Ureter (tissue), 1 donor: ENCODE data around the gene RGPD8. TPM values are rescaled to one million over a fixed set of nuclear protein-coding genes. Genes with fewer than 3 reads are reported as not detected.
"Not testable (repeated sequence)": the region's sequence is repeated elsewhere in the genome, so short reads cannot be mapped to it uniquely, and the experiment has no call there.

Experiments used
- DNase-seq: peaks from one replicate; pipeline ENCODE4 v3.0.0-alpha.2; 2020; ENCODE audit warnings: low spot score
- total RNA-seq: library from RNA; stranded (reverse); gene quantifications from one replicate; pipeline ENCODE4 v1.2.4, GENCODE V29; 2023
- donor health status: DM: yes; HTN: yes; CAD: no.

The RGPD8 gene
- total RNA-seq = 20.1 TPM

DNA sequence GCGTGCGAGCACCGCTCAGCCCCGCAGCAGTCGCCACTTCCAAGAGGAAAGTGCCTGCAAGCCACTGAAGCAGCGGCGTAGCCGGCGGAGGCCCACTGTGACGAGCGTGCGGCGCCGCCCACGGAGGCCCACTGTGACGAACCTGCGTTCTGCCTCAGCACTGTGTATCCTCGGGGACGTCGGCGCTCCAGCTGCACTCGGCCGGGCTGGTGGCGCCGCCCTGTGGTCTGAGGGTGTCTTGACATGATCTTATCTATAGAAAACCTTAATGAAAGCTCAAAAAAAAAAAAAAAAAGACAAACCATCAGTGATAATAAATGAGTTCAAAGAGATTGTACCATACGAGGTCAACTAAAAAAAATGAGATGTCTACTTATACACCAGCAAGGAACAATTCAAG, at the start of gene RGPD8:
Gene RGPD8, minus strand, starts transcription at position 166 of the 400 bp plus-strand sequence. CDS start 192 bp downstream, outside the sequence.
- DNase-seq = peak; percentile 93

DNA sequence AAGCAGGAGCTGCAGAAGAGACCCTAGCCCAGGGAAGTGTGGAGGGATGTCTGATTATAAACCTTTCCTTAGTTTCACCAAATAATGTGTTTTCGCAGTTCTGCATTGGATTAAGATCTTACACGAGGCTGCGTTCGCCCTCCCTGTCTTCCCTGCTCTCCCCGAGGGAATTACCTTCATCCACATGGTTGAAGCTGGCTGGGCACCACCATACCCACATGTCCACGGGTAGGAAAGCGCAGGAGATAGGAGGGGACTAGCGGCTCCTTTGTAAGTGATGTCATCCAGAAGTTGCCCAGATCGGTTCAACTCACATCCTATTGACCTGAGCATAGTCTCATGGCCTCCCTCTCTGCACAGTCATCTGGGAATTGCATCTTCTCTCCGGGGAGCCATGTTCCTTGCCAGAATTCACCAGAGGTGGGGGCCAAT, 49.6 kb upstream of the RGPD8 start:
- no peak for DNase-seq

DNA sequence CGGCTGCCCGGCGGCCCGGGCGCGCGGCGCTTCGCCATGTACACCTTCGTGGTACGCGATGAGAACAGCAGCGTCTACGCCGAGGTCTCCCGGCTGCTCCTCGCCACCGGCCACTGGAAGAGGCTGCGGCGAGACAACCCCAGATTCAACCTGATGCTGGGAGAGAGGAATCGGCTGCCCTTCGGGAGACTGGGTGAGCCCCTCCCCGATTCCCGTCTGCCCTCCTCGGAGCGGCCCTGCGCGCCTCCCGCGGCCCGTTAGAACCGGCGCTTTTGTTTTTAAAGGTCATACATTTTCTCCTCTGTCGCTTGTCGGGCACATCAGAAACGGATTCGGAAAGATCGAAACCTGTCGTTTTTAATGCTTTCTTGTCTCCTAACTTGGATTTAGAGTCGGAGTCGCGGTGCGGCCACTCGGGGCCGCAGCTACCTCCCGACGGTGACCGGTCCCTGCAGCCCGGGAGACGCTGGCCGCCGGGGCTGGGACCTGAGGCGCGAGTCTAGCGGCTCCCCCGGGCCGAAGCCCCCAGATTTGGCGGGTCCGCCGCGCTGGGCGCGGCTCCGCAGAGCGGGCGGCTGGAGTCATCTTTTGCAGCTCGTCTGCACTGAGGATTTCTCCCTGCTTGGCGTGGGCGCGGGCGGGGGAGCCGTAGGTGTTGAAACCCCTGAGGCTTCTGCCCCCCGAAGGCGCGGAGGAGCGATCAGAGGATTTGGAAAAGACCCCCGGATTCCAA, 49.0 kb upstream of the RGPD8 start:
- DNase-seq = peak; percentile 48

GRCh38 chr2:112481528-112482233, 48.2 kb upstream of the RGPD8 start, which contains the start of gene TTL:
Gene TTL, plus strand, starts transcription at chr2:112482156. Its CDS starts 189 bp downstream, at chr2:112482345.
- peak; percentile 71 for DNase-seq

DNA sequence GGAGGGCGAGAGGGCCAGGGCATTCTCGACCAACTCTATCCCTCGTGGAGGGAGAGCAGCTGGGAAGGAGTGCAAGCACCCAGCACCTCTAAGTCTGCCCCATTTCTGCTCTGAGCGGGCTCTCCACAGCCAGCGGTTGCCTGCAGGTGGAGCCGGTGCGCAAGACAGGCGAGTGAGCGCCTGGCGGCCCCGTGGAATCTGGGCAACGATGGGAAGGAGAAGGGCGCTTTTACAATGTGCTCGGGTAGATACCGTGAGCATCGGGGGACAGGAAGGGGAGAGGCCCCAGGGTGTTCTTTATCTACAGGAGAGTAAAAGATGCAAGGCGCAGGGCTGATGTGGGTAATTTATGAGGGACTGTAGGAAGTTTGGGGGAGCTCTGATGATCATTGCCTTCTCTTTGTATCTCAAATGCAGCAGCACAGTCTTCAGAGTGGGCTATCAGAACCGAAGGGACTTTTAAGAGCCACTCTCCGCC, 47.6 kb upstream of the RGPD8 start:
- DNase-seq = peak; percentile 88

- DNase-seq = no peak
Measured at GRCh38 chr2:112480530-112481049, 47.1 kb upstream of the RGPD8 start.

- no peak for DNase-seq
Measured at GRCh38 chr2:112476434-112476833, 43.0 kb upstream of the RGPD8 start.

- DNase-seq = no peak
Measured at GRCh38 chr2:112474844-112475486, 41.5 kb upstream of the RGPD8 start.

DNA sequence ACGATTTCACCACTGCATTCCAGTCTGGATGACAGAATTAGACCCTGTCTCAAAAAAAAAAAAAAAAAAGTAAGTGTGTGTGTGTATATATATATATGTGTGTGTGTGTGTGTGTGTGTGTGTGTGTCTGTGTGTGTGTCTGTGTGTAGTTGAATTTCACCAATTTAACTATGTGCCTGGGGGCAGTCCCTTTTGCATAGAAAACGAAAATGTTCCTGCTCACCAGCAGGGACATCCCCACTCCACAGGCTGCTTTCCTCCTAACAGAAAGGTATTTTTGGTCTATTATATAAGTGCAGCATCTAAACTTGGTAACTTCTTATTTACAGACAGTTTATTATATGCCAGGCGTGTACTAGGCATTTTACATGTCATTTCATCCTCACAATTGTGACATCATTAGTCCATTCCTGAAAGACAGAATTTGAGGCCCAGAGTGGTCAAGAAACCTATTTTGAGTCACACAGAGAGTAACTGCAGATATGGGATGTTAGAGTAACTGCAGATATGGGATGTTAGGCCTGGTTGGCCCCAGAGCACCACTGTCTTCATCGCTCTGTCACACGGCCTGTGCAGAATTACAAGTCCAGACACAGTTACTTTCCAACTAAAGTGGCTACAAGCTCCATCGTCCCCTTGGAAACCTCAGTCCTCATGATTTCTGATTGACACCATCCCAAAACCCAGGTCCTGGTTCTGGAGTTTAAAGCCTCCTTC, 39.3 kb upstream of the RGPD8 start:
- DNase-seq = no peak

- DNase-seq = no peak
Measured at GRCh38 chr2:112465382-112465781, 31.9 kb upstream of the RGPD8 start.

- DNase-seq = no peak
Measured at GRCh38 chr2:112463256-112463655, 29.8 kb upstream of the RGPD8 start.

GRCh38 chr2:112462178-112462577, 28.7 kb upstream of the RGPD8 start:
- DNase-seq = no peak

GRCh38 chr2:112459372-112459771, 25.9 kb upstream of the RGPD8 start:
- DNase-seq = no peak

GRCh38 chr2:112454586-112454985, 21.1 kb upstream of the RGPD8 start:
- no peak for DNase-seq

DNA sequence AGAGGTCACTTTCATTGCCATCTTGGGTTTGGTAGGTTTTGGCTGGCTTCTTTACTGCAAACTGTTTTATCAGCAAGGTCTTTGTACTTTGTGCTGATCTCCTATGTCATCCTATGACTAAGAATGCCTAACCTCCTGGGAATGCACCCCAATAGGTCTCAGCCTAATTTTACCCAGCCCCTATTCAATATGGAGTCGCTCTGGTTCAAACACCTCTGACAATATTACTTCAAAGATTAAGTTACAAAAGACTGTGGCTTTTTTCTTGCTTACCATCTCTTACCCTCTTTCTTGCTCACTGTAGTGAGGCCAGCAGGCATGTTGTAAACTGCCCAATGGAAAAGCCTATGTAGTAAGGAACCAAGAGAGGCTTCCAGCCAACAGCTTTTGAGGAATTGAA, 17.9 kb upstream of the RGPD8 start:
- no peak for DNase-seq

- DNase-seq = no peak
Measured at GRCh38 chr2:112449854-112450253, 16.4 kb upstream of the RGPD8 start.

GRCh38 chr2:112444256-112444655, 10.8 kb upstream of the RGPD8 start:
- not testable (repeated sequence) for DNase-seq

DNA sequence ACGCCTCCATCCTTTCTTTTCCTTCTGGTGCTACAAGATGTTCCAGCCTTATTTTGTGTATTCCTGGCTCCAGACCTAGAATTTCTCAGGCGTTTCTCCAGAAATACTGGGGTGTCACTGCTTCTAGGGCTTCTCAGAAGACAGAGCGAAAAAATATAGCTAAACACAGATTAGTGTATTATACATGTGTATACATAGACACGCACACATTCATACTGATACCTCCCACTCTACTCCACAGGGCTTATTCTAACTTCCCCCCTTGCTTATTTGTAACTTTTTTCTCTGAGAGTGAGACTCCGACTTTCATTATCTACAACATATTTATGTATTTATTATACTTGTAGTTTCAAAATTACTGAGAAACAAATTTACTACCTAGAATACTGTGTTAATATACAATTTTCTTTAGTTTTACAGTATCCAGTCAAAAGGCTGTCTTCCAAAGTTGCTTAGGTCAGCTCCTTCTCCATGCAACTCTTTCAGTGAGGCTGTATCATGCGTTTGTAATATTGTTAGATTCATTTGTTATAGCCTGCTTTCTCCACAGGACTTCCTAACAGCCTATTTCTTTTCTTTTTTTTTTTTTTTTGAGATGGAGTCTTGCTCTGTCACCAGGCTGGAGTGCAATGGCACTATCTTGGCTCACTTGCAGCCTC, 5.3 kb upstream of the RGPD8 start:
- DNase-seq = not testable (repeated sequence)

- not testable (repeated sequence) for DNase-seq
Measured at GRCh38 chr2:112437405-112437831, 4.0 kb upstream of the RGPD8 start.

GRCh38 chr2:112436993-112437392, 3.5 kb upstream of the RGPD8 start:
- DNase-seq = not testable (repeated sequence)
